A673 (cell line): ENCODE data around the gene PTGS2.

ENCODE experiments used
- CTCF ChIP-seq: fragments of 300-800, 200-600 bp; sonication (generic); conservative IDR thresholded peaks from 2 replicates; pipeline ENCODE4 v1.5.1; 2017; ENCODE audit warnings: low read depth, mild to moderate bottlenecking, antibody characterized with exemption, low read length, moderate library complexity, mixed read lengths
- EZH2 ChIP-seq: fragments of 200-600 bp; sonication (generic); IDR thresholded peaks from 2 replicates; pipeline ENCODE4 v1.6.1; 2017; ENCODE audit warnings: borderline replicate concordance, low read depth, mild to moderate bottlenecking, mixed read lengths, antibody characterized with exemption, low read length; ENCODE audit not compliant: poor library complexity, severe bottlenecking

DNA sequence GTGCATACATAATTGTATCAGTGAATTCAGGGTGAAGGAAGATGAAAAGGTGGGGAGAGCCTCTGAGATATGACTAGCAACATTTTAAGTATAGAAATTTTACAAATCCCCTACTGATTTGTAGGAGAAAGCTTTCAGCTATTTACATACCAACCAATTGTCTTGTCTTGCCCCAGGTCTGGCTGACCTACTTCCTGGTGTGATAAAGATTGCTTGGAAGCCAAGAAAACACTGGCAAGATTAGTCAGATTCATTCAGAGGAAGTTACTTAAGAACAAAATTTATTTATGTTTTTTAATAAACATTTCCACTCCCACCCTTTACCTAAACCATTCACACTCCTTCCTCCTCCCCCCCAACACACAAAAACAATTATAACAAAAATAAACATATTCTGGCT is 17.5 kb downstream of the PTGS2 start:
- TF ChIP-seq CTCF (no peak), EZH2 (no peak)
